OCI-LY3 (cell line): ENCODE measurements around the gene COPRS.
"Not testable (repeated sequence)": the region's sequence is repeated elsewhere in the genome, so short reads cannot be mapped to it uniquely, and the experiment has no call there.

ENCODE experiments used
- EZH2phosphoT487 ChIP-seq: fragments of 200-600 bp; shearing (Covaris generic); IDR thresholded peaks from 2 replicates; pipeline ENCODE4 v1.6.1; 2018; ENCODE audit warnings: antibody characterized with exemption, mixed run types, low read depth
- TF ChIP-seq, protein P1 (sequence below): fragments of 200-600, 300-600 bp; sonication (generic); IDR thresholded peaks from 2 replicates; pipeline ENCODE4 v1.5.1; 2014; ENCODE audit warnings: antibody characterized with exemption, low read length, low read depth

DNA sequence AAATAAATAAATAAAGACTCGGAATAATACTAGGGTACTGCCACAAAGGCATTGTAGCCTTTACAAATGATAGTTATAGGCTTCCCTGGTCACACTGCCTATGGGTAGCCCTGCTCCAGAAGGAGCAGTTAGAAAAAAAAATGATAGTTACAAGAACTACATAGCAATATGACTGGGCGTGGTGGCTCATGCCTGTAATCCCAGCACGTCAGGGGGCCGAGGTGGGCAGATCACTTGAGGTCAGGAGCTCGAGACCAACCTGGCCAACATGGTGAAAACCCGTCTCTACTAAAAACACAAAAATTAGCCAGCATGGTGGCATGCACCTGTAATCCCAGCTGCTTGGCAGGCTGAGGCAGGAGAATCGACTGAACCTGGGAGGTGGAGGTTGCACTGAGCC lies 40.2 kb downstream of the COPRS start:
- TF ChIP-seq EZH2phosphoT487: not testable (repeated sequence)
- TF ChIP-seq, protein P1, sequence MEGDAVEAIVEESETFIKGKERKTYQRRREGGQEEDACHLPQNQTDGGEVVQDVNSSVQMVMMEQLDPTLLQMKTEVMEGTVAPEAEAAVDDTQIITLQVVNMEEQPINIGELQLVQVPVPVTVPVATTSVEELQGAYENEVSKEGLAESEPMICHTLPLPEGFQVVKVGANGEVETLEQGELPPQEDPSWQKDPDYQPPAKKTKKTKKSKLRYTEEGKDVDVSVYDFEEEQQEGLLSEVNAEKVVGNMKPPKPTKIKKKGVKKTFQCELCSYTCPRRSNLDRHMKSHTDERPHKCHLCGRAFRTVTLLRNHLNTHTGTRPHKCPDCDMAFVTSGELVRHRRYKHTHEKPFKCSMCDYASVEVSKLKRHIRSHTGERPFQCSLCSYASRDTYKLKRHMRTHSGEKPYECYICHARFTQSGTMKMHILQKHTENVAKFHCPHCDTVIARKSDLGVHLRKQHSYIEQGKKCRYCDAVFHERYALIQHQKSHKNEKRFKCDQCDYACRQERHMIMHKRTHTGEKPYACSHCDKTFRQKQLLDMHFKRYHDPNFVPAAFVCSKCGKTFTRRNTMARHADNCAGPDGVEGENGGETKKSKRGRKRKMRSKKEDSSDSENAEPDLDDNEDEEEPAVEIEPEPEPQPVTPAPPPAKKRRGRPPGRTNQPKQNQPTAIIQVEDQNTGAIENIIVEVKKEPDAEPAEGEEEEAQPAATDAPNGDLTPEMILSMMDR: not testable (repeated sequence)
